ENCODE measurements around the gene CDC25A.
"Not testable (repeated sequence)": the region's sequence is repeated elsewhere in the genome, so short reads cannot be mapped to it uniquely, and the experiment has no call there.

The CDC25A gene

GRCh38 chr3:48112813-48113212 lies 75.4 kb downstream of the CDC25A start:
- Mint-ChIP-seq H3K27me3 (no peaks in the 10 kb centered on the region), H3K4me3 (peak overlapping the region; percentile 38), H3K4me1 (ENCODE audit: low read depth) (peaks cover 12% of the 10 kb centered on the region), H3K27ac (peak overlapping the region; percentile 81), H3K36me3 (no peaks in the 10 kb centered on the region), H3K9me3 (ENCODE audit: low read depth) (no peaks in the 10 kb centered on the region)

GRCh38 chr3:48112108-48112791 lies 76.0 kb downstream of the CDC25A start:
- Mint-ChIP-seq H3K27ac (peak overlapping the region; percentile 81), H3K4me1 (ENCODE audit: low read depth) (peaks cover 12% of the 10 kb centered on the region), H3K4me3 (peak overlapping the region; percentile 38)
- not testable (repeated sequence) for H3K27me3 Mint-ChIP-seq; H3K9me3 Mint-ChIP-seq (ENCODE audit: low read depth); H3K36me3 Mint-ChIP-seq

GRCh38 chr3:48110463-48110862 lies 77.8 kb downstream of the CDC25A start:
- no peaks in the 10 kb centered on the region for H3K9me3 Mint-ChIP-seq (ENCODE audit: low read depth)
- no peaks in the 10 kb centered on the region for H3K36me3 Mint-ChIP-seq
- peaks cover 1% of the 10 kb centered on the region for H3K27me3 Mint-ChIP-seq
- no peak overlapping the region for H3K27ac Mint-ChIP-seq
- H3K4me3 Mint-ChIP-seq: no peak overlapping the region
- H3K4me1 Mint-ChIP-seq (ENCODE audit: low read depth): peaks cover 12% of the 10 kb centered on the region

- Mint-ChIP-seq H3K27ac (no peak overlapping the region), H3K27me3 (peaks cover 1% of the 10 kb centered on the region), H3K9me3 (ENCODE audit: low read depth) (no peaks in the 10 kb centered on the region), H3K4me3 (no peak overlapping the region), H3K4me1 (ENCODE audit: low read depth) (peaks cover 4% of the 10 kb centered on the region), H3K36me3 (no peaks in the 10 kb centered on the region)
Observed at GRCh38 chr3:48107227-48107626, 81.0 kb downstream of the CDC25A start.
